ENCODE data around the gene KLF6.

DNA sequence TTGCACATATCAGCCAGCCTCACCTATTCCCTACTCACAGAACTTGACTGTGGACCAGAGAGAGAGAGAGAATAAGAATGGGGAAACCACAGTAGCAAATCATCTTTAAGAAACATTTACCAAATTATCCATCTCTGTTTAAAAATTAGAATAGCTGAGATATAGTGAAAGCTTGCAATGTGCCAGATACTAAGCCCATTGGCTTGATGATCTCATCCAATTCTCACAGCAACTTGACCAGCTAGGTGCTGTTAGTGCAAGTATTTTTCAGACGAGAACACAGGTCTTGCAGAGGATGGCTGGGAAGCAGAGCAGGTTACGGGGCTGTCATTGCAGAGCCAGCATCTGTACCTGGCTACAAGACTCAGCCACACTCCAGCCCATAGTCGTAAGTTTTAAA is 50.9 kb downstream of the KLF6 start:
- TF ChIP-seq EZH2phosphoT487 (IDR thresholded peaks at IDR 0.05; ENCODE audit: low read depth, severe bottlenecking, unreplicated experiment), result no peak
- TF ChIP-seq, protein P1, sequence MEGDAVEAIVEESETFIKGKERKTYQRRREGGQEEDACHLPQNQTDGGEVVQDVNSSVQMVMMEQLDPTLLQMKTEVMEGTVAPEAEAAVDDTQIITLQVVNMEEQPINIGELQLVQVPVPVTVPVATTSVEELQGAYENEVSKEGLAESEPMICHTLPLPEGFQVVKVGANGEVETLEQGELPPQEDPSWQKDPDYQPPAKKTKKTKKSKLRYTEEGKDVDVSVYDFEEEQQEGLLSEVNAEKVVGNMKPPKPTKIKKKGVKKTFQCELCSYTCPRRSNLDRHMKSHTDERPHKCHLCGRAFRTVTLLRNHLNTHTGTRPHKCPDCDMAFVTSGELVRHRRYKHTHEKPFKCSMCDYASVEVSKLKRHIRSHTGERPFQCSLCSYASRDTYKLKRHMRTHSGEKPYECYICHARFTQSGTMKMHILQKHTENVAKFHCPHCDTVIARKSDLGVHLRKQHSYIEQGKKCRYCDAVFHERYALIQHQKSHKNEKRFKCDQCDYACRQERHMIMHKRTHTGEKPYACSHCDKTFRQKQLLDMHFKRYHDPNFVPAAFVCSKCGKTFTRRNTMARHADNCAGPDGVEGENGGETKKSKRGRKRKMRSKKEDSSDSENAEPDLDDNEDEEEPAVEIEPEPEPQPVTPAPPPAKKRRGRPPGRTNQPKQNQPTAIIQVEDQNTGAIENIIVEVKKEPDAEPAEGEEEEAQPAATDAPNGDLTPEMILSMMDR (IDR thresholded peaks at IDR 0.05; ENCODE audit: poor library complexity), result no peak
- TF ChIP-seq EZH2 (IDR thresholded peaks at IDR 0.05; ENCODE audit: borderline replicate concordance), result no peak
